Measurements from ENCODE around the gene TTC14. TPM values are rescaled to one million over a fixed set of nuclear protein-coding genes. Genes with fewer than 3 reads are reported as not detected.
"Not testable (repeated sequence)": the region's sequence is repeated elsewhere in the genome, so short reads cannot be mapped to it uniquely, and the experiment has no call there.

Gene TTC14, protein sequence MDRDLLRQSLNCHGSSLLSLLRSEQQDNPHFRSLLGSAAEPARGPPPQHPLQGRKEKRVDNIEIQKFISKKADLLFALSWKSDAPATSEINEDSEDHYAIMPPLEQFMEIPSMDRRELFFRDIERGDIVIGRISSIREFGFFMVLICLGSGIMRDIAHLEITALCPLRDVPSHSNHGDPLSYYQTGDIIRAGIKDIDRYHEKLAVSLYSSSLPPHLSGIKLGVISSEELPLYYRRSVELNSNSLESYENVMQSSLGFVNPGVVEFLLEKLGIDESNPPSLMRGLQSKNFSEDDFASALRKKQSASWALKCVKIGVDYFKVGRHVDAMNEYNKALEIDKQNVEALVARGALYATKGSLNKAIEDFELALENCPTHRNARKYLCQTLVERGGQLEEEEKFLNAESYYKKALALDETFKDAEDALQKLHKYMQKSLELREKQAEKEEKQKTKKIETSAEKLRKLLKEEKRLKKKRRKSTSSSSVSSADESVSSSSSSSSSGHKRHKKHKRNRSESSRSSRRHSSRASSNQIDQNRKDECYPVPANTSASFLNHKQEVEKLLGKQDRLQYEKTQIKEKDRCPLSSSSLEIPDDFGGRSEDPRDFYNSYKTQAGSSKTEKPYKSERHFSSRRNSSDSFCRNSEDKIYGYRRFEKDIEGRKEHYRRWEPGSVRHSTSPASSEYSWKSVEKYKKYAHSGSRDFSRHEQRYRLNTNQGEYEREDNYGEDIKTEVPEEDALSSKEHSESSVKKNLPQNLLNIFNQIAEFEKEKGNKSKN
- total RNA-seq = 100 to 1,000 TPM; 182 to 184 TPM
- polyA plus RNA-seq = 10 to 100 TPM; 13.7 to 26.7 (median 21.4) TPM
- 86.1 to 274 (median 161) reads per million in 6 experiments for total RNA-seq

DNA sequence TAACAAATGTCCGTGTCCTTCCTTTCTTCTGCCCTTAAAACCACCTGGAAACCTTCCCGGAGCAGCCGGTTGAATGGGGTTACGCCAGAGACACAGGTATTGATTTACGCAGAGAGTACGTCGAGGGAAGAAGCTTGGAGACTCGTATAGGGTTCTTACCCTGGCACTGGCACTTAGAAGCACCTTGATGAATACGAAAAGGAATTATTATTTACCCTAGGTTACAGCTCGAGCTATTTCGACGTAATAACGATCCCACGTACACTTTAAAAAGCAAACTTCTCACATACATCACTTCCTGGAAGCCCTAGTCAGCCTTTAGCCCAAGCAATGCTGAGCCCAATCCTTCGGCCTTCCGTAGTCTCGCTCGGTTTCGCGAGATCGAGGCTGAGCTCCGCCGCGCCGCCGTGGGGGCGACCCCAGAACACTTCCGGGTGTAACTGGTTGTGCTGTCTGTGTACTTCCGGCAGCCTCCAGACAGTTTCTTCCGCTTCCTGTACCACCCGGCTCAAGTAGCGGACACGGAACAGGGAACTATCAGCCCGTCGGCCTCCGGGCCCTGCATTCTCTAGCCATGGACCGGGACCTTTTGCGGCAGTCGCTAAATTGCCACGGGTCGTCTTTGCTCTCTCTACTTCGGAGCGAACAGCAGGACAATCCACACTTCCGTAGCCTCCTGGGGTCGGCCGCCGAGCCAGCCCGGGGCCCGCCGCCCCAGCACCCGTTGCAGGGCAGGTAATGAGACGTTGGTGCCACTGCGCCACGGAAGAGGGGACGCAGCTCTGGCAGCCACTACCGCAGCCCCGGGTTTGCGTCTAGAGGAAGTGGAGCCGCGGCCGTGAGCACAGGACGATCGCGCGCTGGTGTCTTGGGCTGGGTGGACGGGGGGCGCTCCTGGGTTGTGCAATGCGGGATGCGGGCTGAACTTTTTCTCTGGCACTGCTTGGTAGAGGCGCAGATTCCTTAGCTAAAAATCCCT, at the start of gene TTC14:
Gene TTC14, plus strand, starts transcription at position 476 of the 979 bp plus-strand sequence. Its CDS starts 99 bp downstream, at position 575.
- peaks cover 0 to 13% (median 3%) of the 10 kb centered on the region in 9 donors for H3K9me3 Mint-ChIP-seq
- H3K4me1 Mint-ChIP-seq = peaks cover 3 to 49% (median 43%) of the 10 kb centered on the region in 4 donors
- POLR2A ChIA-PET = interaction anchor here (0.9 to 2.5 kb wide), 11 partner anchors 8 to 1454 kb away, joined by 3 to 19 read pairs (median 4); partner anchors contain the start of genes DNAJC19, FXR1, MRPL47 and NDUFB5
- H3K27me3 Mint-ChIP-seq = peaks cover 4 to 28% (median 14%) of the 10 kb centered on the region in 5 donors
- H3K27ac Mint-ChIP-seq = peak within 1 kb of the TSS; percentile 93 to 99 (median 98)
- H3K36me3 Mint-ChIP-seq = peaks cover 3 to 46% (median 24%) of the 10 kb centered on the region in 3 donors
- DNase-seq = peak; percentile 78 to 96 (median 92)
- ATAC-seq = peak; percentile 88 to 92
- H3K4me3 Mint-ChIP-seq = peak within 1 kb of the TSS; percentile 87 to 99 (median 95)

DNA sequence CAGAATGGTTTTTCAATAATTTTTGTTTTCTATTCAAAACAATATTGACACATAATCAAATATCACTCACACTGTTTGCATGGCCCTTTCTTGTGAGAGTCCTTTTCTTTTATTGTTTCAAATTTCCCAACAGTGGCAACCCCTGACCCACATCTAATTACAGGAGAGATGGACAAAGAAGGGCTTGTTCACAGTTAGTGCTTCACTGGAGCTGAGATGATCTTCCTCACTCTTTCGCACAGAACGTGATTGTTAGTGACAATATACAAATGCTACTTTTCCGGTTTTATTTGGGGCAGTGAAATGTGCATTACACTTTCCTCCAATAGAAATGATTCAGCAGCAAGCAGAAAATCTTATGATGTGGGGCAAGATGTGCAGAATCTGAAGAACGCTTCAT, 38.6 kb upstream of the TTC14 start:
- Mint-ChIP-seq H3K4me3 (no peak overlapping the region), H3K36me3 (peaks cover 0 to 12% (median 0%) of the 10 kb centered on the region in 3 donors), H3K9me3 (peaks cover 4 to 26% (median 13%) of the 10 kb centered on the region in 9 donors), H3K27me3 (peaks cover 4 to 33% (median 11%) of the 10 kb centered on the region in 5 donors), H3K27ac (no peak overlapping the region), H3K4me1 (no peaks in the 10 kb centered on the region)
- ATAC-seq (no peak), DNase-seq (no peak)
- POLR2A ChIA-PET = no interaction called here

DNA sequence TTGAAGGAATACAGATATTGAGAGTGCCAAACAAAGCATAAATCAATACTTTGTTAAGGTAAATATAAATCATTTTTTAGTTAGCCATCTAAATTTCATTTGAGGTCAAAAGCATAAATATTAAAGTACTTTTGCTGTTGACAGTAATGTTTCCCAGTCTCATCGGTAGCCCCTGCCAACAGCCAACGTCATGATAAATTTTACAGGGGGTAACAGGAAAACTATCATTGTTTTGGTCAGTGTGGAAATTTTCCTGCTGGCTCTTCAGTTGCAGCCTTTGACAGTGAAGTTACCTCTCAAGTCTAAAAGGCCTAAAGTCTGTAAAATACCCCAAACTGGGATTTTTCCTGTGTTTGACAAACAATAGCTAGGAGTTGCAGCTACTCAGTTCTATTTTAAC, 37.3 kb upstream of the TTC14 start:
- Mint-ChIP-seq H3K36me3 (peaks cover 0 to 8% (median 0%) of the 10 kb centered on the region in 3 donors), H3K27me3 (peaks cover 4 to 34% (median 11%) of the 10 kb centered on the region in 5 donors), H3K4me1 (no peaks in the 10 kb centered on the region), H3K9me3 (peaks cover under 1 to 14% (median 4%) of the 10 kb centered on the region in 9 donors), H3K4me3 (no peak overlapping the region), H3K27ac (no peak overlapping the region)
- no peak for DNase-seq
- POLR2A ChIA-PET = no interaction called here
- ATAC-seq = no peak

DNA sequence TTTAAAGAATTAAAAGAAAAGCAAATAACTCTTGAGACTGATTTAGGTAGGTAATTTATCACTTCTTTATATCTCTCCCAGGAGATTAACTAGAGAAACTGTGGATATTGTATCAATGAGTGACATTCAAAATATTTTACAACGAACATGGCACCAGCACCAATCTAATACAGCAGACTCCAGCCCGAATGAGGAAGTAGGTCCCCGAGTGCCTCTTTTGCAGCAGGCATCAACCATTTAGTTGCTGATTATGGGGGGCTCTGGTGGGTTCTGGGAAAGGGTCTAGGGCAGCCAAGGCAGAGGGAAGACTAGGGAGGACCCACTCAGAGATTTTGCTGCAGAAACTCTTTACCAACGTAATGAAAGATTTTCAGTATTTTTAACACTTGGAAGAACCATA, 31.7 kb upstream of the TTC14 start:
- Mint-ChIP-seq H3K27ac (no peak overlapping the region), H3K9me3 (peaks cover 0 to 2% (median 0%) of the 10 kb centered on the region in 9 donors), H3K4me1 (no peaks in the 10 kb centered on the region), H3K4me3 (no peak overlapping the region), H3K36me3 (no peaks in the 10 kb centered on the region), H3K27me3 (peaks cover 10 to 25% (median 14%) of the 10 kb centered on the region in 5 donors)
- ATAC-seq (no peak), DNase-seq (no peak)
- POLR2A ChIA-PET = no interaction called here

DNA sequence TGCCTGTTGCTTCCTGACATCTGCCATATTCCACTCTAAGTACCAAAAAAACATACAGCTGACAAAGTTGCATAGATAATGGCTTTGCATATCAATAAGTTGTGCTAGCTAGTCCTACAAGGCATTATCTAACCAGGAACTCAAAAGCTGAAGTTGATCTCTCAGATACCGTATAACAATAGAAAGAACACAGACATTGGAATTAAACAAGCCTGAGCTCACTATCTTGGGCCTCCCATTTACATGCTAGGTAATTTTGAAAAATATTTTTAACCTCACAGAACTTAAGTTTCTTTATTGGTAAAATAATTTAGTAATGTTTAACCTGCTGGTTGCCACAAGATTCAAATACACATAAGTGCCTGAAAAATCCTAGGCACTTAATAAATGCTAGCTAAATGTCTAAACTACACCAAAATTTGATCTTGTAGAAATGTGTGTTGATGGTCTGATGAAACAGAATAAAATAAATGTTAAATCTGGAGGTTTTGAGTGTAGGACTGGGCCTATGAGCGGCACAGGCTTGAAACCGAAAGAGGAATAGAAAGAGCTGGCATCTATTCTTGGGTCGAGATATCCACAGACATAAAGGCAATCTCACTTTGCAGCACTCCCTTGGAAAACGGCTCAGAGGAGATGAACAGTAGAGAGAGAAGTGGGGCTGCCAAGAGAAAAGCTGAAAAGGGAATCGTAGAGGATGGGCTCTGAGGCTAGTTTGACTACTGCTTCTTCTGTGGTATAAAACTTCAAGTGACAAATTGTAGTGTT, 29.9 kb upstream of the TTC14 start:
- POLR2A ChIA-PET = no interaction called here

DNA sequence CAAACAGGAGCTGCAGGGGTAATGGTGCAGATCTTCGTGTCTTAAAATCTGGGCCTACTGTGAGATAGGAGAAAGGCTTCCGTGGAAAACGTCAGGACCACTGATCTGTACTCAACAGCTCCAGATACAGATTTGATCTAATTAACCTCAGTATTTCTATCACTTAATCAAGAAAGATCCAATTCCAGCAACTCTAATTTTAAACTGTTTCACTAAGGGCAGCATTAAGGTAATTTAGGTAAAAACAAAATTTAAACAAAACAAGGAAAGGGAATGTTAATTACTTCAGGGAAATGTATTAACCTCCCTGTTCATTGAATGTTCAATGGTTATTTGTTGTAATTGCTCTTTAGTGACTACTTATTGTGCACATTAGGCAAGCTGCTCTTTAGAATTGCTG, 26.4 kb upstream of the TTC14 start:
- Mint-ChIP-seq H3K4me3 (no peak overlapping the region), H3K27ac (no peak overlapping the region), H3K9me3 (peaks cover 0 to 2% (median 0%) of the 10 kb centered on the region in 9 donors), H3K4me1 (no peaks in the 10 kb centered on the region), H3K27me3 (peaks cover 2 to 9% (median 6%) of the 10 kb centered on the region in 5 donors), H3K36me3 (no peaks in the 10 kb centered on the region)
- POLR2A ChIA-PET = no interaction called here
- ATAC-seq (no peak), DNase-seq (no peak)

More for the DNA sequence above, 29.9 kb upstream of the TTC14 start:
- no peaks in the 10 kb centered on the region for H3K4me1 Mint-ChIP-seq
- H3K27ac Mint-ChIP-seq = no peak overlapping the region
- H3K4me3 Mint-ChIP-seq = no peak overlapping the region
- H3K9me3 Mint-ChIP-seq = peaks cover 0 to 2% (median 0%) of the 10 kb centered on the region in 9 donors
- peaks cover 11 to 25% (median 16%) of the 10 kb centered on the region in 5 donors for H3K27me3 Mint-ChIP-seq
- ATAC-seq = no peak
- H3K36me3 Mint-ChIP-seq = no peaks in the 10 kb centered on the region
- no peak for DNase-seq

DNA sequence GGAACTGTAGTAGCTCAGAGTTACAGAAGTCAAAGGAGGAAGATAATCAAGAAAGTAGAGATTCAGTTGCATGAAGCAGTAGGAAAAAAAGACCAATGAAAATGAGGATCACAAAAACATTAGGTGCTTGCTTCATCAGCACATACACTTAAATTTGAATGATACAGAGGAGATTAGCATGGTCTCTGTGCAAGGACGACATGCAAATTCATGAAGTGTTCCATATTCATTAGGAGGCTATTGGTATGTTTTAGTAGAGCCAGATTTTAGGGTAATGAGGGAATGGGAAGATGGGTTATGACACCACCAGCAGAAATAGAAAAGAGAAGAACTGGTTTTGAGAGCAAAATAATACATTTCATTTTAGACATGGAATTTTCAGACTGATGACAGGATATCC, 21.0 kb upstream of the TTC14 start:
- H3K36me3 Mint-ChIP-seq = peaks cover 0 to 3% (median 0%) of the 10 kb centered on the region in 3 donors
- no peak overlapping the region for H3K4me3 Mint-ChIP-seq
- POLR2A ChIA-PET = no interaction called here
- ATAC-seq (no peak), DNase-seq (no peak)
- no peak overlapping the region for H3K27ac Mint-ChIP-seq
- H3K9me3 Mint-ChIP-seq = no peaks in the 10 kb centered on the region
- H3K4me1 Mint-ChIP-seq = peaks cover 0 to 2% (median 0%) of the 10 kb centered on the region in 4 donors
- peaks cover 19 to 31% (median 26%) of the 10 kb centered on the region in 5 donors for H3K27me3 Mint-ChIP-seq

DNA sequence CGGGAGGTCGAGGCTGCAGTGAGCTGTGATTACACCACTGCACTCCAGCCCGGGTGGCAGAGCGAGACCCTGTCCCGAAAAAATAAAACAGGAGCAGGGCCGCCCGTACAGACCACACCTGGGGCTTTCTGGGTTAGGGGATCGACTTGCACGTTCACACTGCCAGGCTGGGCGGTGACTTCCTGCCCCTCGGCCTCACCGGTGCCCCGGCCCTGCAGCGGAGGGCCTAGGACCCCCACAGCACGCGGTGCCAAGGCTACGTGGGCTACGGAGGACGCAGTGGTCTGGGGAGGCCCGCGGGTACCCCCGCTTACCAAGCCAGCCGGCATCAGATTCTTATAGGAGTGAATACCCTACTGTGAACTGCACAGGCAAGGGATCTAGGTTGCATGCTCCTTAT, 11.6 kb upstream of the TTC14 start:
- DNase-seq (no peak), ATAC-seq (no peak)
- no peak overlapping the region for H3K4me3 Mint-ChIP-seq
- peaks cover 0 to 25% (median 3%) of the 10 kb centered on the region in 3 donors for H3K36me3 Mint-ChIP-seq
- peaks cover 31 to 58% (median 46%) of the 10 kb centered on the region in 5 donors for H3K27me3 Mint-ChIP-seq
- POLR2A ChIA-PET = no interaction called here
- H3K9me3 Mint-ChIP-seq = peaks cover 0 to 2% (median 0%) of the 10 kb centered on the region in 9 donors
- peaks cover 0 to 2% (median 0%) of the 10 kb centered on the region in 4 donors for H3K4me1 Mint-ChIP-seq
- H3K27ac Mint-ChIP-seq = no peak overlapping the region

DNA sequence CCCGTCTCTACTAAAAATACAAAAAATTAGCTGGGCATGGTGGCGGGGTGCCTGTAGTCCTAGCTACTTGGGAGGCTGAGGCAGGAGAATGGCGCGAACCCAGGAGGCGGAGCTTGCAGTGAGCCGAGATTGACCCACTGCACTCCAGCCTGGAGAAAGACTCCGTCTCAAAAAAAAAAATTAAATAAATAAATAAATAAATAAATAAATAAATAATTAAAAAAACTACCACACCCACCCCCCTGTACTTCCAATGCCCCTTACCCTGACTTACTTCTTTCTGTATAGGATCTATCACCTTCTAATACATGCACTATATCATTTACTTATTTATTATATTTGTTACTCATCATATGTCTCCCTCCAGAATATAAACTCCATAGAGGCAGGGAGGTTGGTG, 8.3 kb upstream of the TTC14 start:
- DNase-seq, H3K9me3 Mint-ChIP-seq, ATAC-seq, H3K27ac Mint-ChIP-seq, H3K4me1 Mint-ChIP-seq, H3K4me3 Mint-ChIP-seq: not testable (repeated sequence)
- Mint-ChIP-seq H3K27me3 (peaks cover 24 to 58% (median 47%) of the 10 kb centered on the region in 5 donors), H3K36me3 (peaks cover 0 to 17% (median 0%) of the 10 kb centered on the region in 3 donors)
- POLR2A ChIA-PET = interaction anchor here (0.6 kb wide), 1 partner anchor 1317 kb away, joined by 7 read pairs; no protein-coding TSS in a partner anchor

DNA sequence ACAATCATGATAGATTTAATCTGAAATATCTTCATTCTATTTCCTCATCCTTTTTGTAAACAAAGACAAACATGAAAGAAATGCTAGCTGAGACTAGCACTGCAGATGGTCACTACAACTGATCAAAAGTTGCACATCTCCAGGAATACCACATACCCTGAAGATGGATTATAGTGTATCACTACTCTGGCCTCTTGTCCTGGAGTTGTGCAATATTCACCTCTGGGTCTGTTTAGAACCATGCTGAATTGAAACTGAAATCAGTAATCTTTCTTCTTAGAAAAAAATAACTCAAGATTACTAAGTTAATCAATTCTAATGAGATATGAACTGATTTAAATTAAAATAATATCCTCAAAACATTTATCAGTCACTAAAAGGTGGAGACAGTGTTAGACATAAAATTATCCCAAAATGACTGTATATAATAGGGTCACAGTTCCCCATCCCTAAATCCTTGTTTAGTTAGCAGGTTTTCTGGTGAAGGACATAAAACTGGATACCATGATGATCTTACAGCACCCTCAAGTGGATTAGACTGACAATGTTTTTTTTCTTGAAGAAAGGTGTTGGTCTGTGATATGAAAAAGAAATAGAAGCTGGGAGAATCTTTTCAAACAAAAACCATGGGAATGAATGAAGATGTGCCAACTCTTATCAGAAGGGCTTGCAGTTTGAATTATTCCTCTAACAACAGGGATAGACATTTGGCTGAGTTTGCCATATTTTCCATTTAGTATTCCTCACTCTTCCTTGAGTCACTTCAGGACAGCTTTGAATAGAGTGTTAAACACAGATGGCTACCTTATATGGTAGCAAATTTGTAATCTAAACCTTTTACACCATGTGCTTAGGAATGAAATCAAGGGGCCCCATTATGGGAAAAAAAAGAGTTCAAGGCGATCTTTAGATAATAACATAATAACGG, 7.1 kb upstream of the TTC14 start:
- ATAC-seq (no peak), DNase-seq (no peak)
- H3K27me3 Mint-ChIP-seq = peaks cover 23 to 71% (median 51%) of the 10 kb centered on the region in 5 donors
- peaks cover 0 to 3% (median 0%) of the 10 kb centered on the region in 9 donors for H3K9me3 Mint-ChIP-seq
- H3K27ac Mint-ChIP-seq = no peak overlapping the region
- POLR2A ChIA-PET = no interaction called here
- H3K4me1 Mint-ChIP-seq = no peaks in the 10 kb centered on the region
- H3K4me3 Mint-ChIP-seq = no peak overlapping the region
- peaks cover 0 to 5% (median 2%) of the 10 kb centered on the region in 3 donors for H3K36me3 Mint-ChIP-seq
